SH-SY5Y (cell line): ENCODE results near the gene MLXIPL.

Experiments
- GATA2 ChIP-seq: IDR thresholded peaks from 2 replicates; pipeline ENCODE4 v1.6.1; 2011; ENCODE audit warnings: mild to moderate bottlenecking, low read depth, low read length
- GATA3 ChIP-seq: IDR thresholded peaks from 2 replicates; pipeline ENCODE4 v1.6.1; 2011; ENCODE audit warnings: low read depth, mild to moderate bottlenecking, low read length, moderate library complexity

GRCh38 chr7:73573791-73574190 lies 50.5 kb downstream of the MLXIPL start:
- no peak for TF ChIP-seq GATA3
- TF ChIP-seq GATA2: no peak
